Astrocyte (in vitro differentiated cells and primary cell): ENCODE measurements around the gene GABPB1.

ENCODE experiments used
- CTCF ChIP-seq: IDR thresholded peaks from 2 replicates; pipeline ENCODE4 v1.5.1; 2011; ENCODE audit warnings: low read depth, mild to moderate bottlenecking, inconsistent platforms, low read length, moderate library complexity; ENCODE audit not compliant: insufficient read depth
- EZH2 ChIP-seq: IDR thresholded peaks from 2 replicates; pipeline ENCODE4 v1.6.1; 2012; ENCODE audit warnings: mild to moderate bottlenecking, low read length, inconsistent platforms; ENCODE audit not compliant: insufficient read depth

GRCh38 chr15:50229336-50229735 lies 125.7 kb downstream of the GABPB1 start:
- TF ChIP-seq CTCF (no peak), EZH2 (no peak)
